ENCODE results near the gene RNF208.

DNA sequence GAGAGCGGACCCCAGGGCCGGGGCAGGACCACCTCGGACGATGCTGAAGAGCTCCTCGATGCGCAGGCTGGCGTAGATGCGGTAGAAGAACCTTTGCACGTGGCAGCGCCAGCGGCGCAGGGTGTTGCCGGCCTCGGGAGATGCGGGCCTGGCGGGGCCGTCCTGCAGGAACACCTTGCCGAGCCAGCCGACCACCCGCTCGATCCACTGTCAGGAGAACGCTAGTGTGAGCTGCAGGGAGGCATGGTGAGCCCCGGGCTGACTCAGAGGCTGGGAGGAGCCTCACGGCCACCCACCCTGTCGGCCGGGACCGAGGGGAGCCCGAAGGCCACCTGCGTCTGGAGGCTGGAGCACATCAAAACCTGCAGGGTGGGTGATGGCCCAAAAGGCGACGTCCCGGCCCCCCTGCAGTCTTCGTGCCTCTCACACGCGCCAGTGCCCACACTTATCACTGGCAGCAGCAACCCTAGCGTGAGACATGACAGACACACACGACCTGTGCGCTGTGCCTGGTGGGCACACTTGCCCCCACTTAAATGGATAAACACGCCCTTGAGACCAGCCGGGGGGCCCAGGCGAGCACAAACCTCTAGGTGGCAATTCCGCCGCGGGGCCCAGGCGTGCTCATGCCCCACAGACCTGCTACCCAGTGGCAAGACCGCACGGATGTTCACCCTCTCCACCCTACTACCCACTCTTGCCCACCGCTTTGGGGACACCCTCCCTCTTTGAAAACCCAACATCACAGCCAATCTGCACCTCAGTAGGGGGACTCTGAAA, 37.0 kb downstream of the RNF208 start:
- TF ChIP-seq ZNF274 (IDR thresholded peaks at IDR 0.05; ENCODE audit: low read depth, low read length) (no peak), YY1 (IDR thresholded peaks at IDR 0.05; ENCODE audit: insufficient read depth, insufficient read length) (no peak), SUZ12 (IDR thresholded peaks at IDR 0.05; ENCODE audit: extremely low read depth, insufficient read depth, insufficient read length) (no peak)

All from NT2/D1 (cell line).